KMS-11 (cell line): ENCODE data around the gene PRDM12.

Experiments used
- H2AFZ ChIP-seq: fragments of 200-600 bp; sonication (generic); 2 replicates; pipeline ENCODE4 v1.6.1; 2016; ENCODE audit warnings: antibody characterized with exemption, mixed run types, low read depth
- H3K27ac ChIP-seq: fragments of 200-600 bp; sonication (generic); 2 replicates; pipeline ENCODE4 v1.6.1; 2016; ENCODE audit warnings: mild to moderate bottlenecking, mixed run types
- H3K27me3 ChIP-seq: fragments of 200-600 bp; sonication (generic); 2 replicates; pipeline ENCODE4 v1.6.1; 2017; ENCODE audit warnings: mild to moderate bottlenecking, low read depth, mixed run types, moderate library complexity; ENCODE audit not compliant: insufficient read depth
- H3K36me3 ChIP-seq: fragments of 200-600 bp; sonication (generic); 2 replicates; pipeline ENCODE4 v1.6.1; 2017; ENCODE audit warnings: mild to moderate bottlenecking, mixed run types; ENCODE audit not compliant: insufficient read depth
- H3K4me1 ChIP-seq: fragments of 200-600 bp; sonication (generic); 2 replicates; pipeline ENCODE4 v1.6.1; 2016; ENCODE audit warnings: mild to moderate bottlenecking, low read depth, mixed run types; ENCODE audit not compliant: poor library complexity, severe bottlenecking
- H3K4me2 ChIP-seq: fragments of 200-600 bp; sonication (generic); 2 replicates; pipeline ENCODE4 v1.7.0; 2016; ENCODE audit warnings: mild to moderate bottlenecking, mixed run types
- H3K4me3 ChIP-seq: fragments of 200-600 bp; sonication (generic); IDR thresholded peaks from 2 replicates; pipeline ENCODE4 v1.6.1; 2017; ENCODE audit warnings: low read depth, low read length, mixed read lengths; ENCODE audit not compliant: insufficient read depth
- H3K79me2 ChIP-seq: fragments of 200-600 bp; sonication (generic); 2 replicates; pipeline ENCODE4 v1.6.1; 2016; ENCODE audit warnings: low read depth, mixed run types; ENCODE audit not compliant: insufficient read depth
- H3K9ac ChIP-seq: fragments of 200-600 bp; sonication (generic); 2 replicates; pipeline ENCODE4 v1.6.1; 2016; ENCODE audit warnings: mild to moderate bottlenecking, mixed run types
- H4K20me1 ChIP-seq: fragments of 200-600 bp; sonication (generic); 2 replicates; pipeline ENCODE4 v1.6.1; 2016; ENCODE audit warnings: mild to moderate bottlenecking, mixed run types; ENCODE audit not compliant: insufficient read depth
- TF ChIP-seq, protein P1 (sequence below): fragments of 200-600 bp; sonication (generic); conservative IDR thresholded peaks from 2 replicates; pipeline ENCODE4 v1.6.1; 2017; ENCODE audit warnings: low read depth, mild to moderate bottlenecking, antibody characterized with exemption, low read length, moderate library complexity, mixed read lengths

PRDM12 gene

DNA sequence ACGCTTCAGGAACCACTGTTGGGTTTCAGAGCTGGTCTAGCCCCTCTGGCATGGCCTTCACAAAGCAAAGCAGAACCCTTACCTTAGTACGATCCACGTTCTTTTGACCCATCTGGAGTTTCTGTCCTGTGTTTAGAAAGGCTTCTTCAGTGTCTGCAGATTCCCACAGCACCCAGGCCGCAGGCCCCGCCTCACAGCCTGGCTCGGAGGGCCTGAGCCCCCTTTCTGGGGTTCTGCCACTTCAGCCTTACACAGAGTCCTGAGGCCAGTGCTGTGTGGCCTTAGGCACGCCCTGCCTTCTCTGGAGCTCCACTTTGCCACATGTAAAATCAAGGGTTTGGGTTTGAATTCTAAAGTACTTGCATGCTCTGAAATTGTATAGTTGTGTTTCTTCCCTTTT, 31.6 kb upstream of the PRDM12 start:
- H2AFZ ChIP-seq, result no peak overlapping the region
- no peak overlapping the region for H3K27ac ChIP-seq
- H3K36me3 ChIP-seq, result no peaks in the 10 kb centered on the region
- no peak overlapping the region for H3K4me3 ChIP-seq
- no peak overlapping the region for H3K9ac ChIP-seq
- H3K4me2 ChIP-seq, result no peak overlapping the region
- H4K20me1 ChIP-seq, result no peaks in the 10 kb centered on the region
- no peaks in the 10 kb centered on the region for H3K79me2 ChIP-seq
- TF ChIP-seq, protein P1, sequence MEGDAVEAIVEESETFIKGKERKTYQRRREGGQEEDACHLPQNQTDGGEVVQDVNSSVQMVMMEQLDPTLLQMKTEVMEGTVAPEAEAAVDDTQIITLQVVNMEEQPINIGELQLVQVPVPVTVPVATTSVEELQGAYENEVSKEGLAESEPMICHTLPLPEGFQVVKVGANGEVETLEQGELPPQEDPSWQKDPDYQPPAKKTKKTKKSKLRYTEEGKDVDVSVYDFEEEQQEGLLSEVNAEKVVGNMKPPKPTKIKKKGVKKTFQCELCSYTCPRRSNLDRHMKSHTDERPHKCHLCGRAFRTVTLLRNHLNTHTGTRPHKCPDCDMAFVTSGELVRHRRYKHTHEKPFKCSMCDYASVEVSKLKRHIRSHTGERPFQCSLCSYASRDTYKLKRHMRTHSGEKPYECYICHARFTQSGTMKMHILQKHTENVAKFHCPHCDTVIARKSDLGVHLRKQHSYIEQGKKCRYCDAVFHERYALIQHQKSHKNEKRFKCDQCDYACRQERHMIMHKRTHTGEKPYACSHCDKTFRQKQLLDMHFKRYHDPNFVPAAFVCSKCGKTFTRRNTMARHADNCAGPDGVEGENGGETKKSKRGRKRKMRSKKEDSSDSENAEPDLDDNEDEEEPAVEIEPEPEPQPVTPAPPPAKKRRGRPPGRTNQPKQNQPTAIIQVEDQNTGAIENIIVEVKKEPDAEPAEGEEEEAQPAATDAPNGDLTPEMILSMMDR, result no peak
- H3K27me3 ChIP-seq, result no peaks in the 10 kb centered on the region
- no peaks in the 10 kb centered on the region for H3K4me1 ChIP-seq

DNA sequence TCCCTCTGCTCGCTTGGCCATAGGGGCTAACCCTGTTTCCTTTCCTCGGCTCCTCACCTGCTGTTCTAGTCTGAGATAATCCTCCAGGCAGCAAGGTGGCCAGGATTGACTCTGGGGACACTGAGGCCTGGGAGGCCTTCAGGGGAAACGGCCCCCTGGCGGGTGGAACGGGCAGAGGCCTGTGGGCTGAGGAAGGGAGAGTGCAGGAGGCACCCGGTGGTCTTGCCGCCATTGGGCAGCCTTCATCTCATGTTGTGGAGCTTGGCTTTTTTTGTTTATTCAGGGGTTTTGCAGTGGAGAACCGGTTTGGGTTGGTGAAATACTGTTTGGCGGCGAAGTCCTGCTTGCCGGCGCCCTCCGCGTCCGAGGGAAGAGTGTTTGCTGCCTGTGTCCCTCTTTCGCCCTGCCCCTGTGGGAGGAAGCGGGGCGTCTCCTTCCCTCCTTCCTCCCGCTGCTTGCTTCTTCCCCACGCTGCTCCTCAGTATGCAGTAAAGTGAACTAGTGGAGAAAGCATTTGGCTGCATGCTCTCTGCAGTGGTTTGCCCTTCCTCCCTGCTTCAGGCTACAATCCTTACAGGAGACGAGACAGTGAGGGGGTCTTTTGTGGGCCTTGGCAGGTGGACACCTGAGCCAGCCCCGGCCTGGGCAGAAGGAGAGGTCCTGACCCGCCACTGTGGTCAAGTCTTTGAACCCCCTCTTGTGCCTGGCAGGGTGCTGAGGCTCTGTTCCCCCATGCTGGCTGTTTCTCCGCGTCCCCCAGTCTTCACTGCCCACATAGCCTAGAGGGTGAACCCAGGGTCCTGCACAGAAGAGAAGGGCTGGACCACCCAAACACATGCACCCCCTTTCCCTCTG, 30.8 kb upstream of the PRDM12 start:
- H3K79me2 ChIP-seq, result no peaks in the 10 kb centered on the region
- H3K4me2 ChIP-seq, result no peak overlapping the region
- H2AFZ ChIP-seq, result no peak overlapping the region
- TF ChIP-seq, protein P1, result no peak
- no peak overlapping the region for H3K9ac ChIP-seq
- H3K27ac ChIP-seq, result no peak overlapping the region
- H3K27me3 ChIP-seq, result no peaks in the 10 kb centered on the region
- H3K4me1 ChIP-seq, result no peaks in the 10 kb centered on the region
- H3K4me3 ChIP-seq, result no peak overlapping the region
- H4K20me1 ChIP-seq, result no peaks in the 10 kb centered on the region
- no peaks in the 10 kb centered on the region for H3K36me3 ChIP-seq

DNA sequence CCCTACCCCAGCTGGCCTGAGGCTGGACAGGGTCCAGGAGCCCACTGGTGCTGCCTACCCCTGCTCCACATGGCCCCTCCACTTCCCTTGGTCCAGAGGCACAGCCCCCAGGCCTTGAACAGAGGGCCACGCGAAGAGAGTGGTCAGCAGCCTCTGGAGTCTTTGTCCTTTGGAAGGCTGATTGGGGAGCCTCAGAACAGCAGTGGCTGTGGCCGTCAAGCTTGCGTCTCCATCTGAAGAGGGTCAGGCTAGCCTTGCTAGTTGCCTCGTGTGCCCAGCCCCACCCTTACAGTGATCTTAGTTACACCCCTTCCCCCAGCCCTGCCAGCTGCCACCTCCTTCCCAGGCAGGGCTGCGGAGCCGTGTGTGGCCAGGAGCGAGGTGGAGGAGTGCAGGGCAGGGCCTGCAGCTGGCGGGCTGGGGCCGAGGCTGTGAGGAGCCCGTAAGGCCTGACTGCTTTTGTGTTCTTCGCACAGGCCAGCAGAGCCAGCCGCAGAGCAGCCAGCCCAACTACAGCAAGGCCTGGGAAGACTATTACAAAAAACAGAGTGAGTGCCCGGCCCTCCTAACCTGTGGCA, 30.1 kb upstream of the PRDM12 start:
- no peaks in the 10 kb centered on the region for H3K27me3 ChIP-seq
- no peaks in the 10 kb centered on the region for H3K4me1 ChIP-seq
- H3K4me2 ChIP-seq, result no peak overlapping the region
- H4K20me1 ChIP-seq, result no peaks in the 10 kb centered on the region
- H3K9ac ChIP-seq, result no peak overlapping the region
- TF ChIP-seq, protein P1, result no peak
- H2AFZ ChIP-seq, result no peak overlapping the region
- H3K27ac ChIP-seq, result no peak overlapping the region
- H3K36me3 ChIP-seq, result no peaks in the 10 kb centered on the region
- no peak overlapping the region for H3K4me3 ChIP-seq
- no peaks in the 10 kb centered on the region for H3K79me2 ChIP-seq

DNA sequence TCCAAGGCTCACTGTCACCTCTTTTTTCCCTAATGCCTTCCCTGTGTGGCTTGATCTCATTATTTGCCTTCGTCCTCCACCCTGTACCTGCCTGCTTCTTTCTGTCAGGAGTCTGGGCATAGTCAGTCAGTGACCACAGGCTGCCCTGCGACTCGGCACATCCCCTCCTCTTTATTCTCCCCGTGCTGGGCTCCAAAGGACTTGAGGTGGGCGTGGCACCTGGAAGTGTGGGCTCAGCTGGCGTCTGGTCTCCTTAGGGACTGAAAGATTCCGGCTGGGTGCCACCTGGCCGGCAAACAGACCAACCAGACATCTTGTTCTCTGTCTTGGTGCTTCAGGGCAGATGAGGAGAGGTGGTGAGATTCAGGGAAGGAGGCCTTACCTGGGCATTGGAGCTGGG, 29.6 kb upstream of the PRDM12 start:
- no peak overlapping the region for H3K4me3 ChIP-seq
- H3K4me2 ChIP-seq, result no peak overlapping the region
- no peak overlapping the region for H3K9ac ChIP-seq
- H2AFZ ChIP-seq, result no peak overlapping the region
- H4K20me1 ChIP-seq, result no peaks in the 10 kb centered on the region
- no peaks in the 10 kb centered on the region for H3K4me1 ChIP-seq
- no peaks in the 10 kb centered on the region for H3K27me3 ChIP-seq
- no peak overlapping the region for H3K27ac ChIP-seq
- no peaks in the 10 kb centered on the region for H3K79me2 ChIP-seq
- no peaks in the 10 kb centered on the region for H3K36me3 ChIP-seq
- TF ChIP-seq, protein P1, result no peak
